CD4-positive, alpha-beta memory T cell (primary cell): ENCODE results near the gene DIAPH2. TPM values are rescaled to one million over a fixed set of nuclear protein-coding genes. Genes with fewer than 3 reads are reported as not detected.
"Not testable (repeated sequence)": the region's sequence is repeated elsewhere in the genome, so short reads cannot be mapped to it uniquely, and the experiment has no call there.

Source experiments
- CTCF ChIA-PET: fragments of 350-600 bp; sonication (Branson Sonifier 250); formaldehyde crosslinking; loops from one replicate; lab custom pipeline; 2021; ENCODE audit warnings: inconsistent platforms; ENCODE audit not compliant: partially characterized antibody; lab: Charles Lee
- POLR2A ChIA-PET: fragments of 350-600 bp; sonication (Branson Sonifier 250); formaldehyde crosslinking; loops from one replicate; lab custom pipeline; 2021; ENCODE audit not compliant: partially characterized antibody; lab: Charles Lee
- DNase-seq, 5 donors: peaks; one replicate each; pipeline versions ENCODE4 v3.0.0 to v3.0.0-alpha.2; 2020 to 2022; ENCODE audit warnings: mixed read lengths in 1 of 5
- H3K27ac ChIP-seq: one replicate; pipeline ENCODE4 v1.7.0; 2013; ENCODE audit warnings: low read depth, low read length
- H3K27me3 ChIP-seq: 2 replicates; pipeline ENCODE4 v1.7.0; 2013; ENCODE audit warnings: mild to moderate bottlenecking, low read length, moderate library complexity; ENCODE audit not compliant: insufficient read depth
- H3K36me3 ChIP-seq: 2 replicates; pipeline ENCODE4 v1.7.0; 2013; ENCODE audit warnings: mild to moderate bottlenecking, low read length, moderate library complexity; ENCODE audit not compliant: insufficient read depth
- H3K4me1 ChIP-seq: 2 replicates; pipeline ENCODE4 v1.7.0; 2013; ENCODE audit warnings: mild to moderate bottlenecking, low read length, moderate library complexity; ENCODE audit not compliant: insufficient read depth
- H3K4me3 ChIP-seq, 2 donors: one replicate each; pipeline ENCODE4 v1.7.0; 2013; ENCODE audit warnings: low read length in 2 of 2, mild to moderate bottlenecking in 1 of 2
- H3K9me3 ChIP-seq, 2 donors: one replicate each; pipeline ENCODE4 v1.7.0; 2013; ENCODE audit warnings: low read length in 2 of 2, control low read depth in 1 of 2; ENCODE audit not compliant: control insufficient read depth in 1 of 2
- H3K27ac Mint-ChIP-seq, 7 donors: one replicate each; pipeline ENCODE4 v1.8.0; 2020 to 2021; ENCODE audit warnings: mixed read lengths in 7 of 7, mild to moderate bottlenecking in 6 of 7, inconsistent platforms in 3 of 7, moderate library complexity in 3 of 7
- H3K27me3 Mint-ChIP-seq, 2 donors: one replicate each; pipeline ENCODE4 v1.8.0; 2020 to 2021; ENCODE audit warnings: mixed read lengths in 2 of 2
- H3K36me3 Mint-ChIP-seq, 2 donors: one replicate each; pipeline ENCODE4 v1.8.0; 2020 to 2021; ENCODE audit warnings: mixed read lengths in 2 of 2, inconsistent platforms in 1 of 2, mild to moderate bottlenecking in 1 of 2
- H3K4me1 Mint-ChIP-seq, 4 donors: one replicate each; pipeline ENCODE4 v1.8.0; 2020 to 2021; ENCODE audit warnings: mixed read lengths in 4 of 4, mild to moderate bottlenecking in 1 of 4
- H3K4me3 Mint-ChIP-seq, 8 donors: one replicate each; pipeline ENCODE4 v1.8.0; 2020 to 2021; ENCODE audit warnings: mixed read lengths in 8 of 8, mild to moderate bottlenecking in 7 of 8, moderate library complexity in 6 of 8, inconsistent platforms in 3 of 8
- H3K9me3 Mint-ChIP-seq, 8 donors: one replicate each; pipeline ENCODE4 v1.8.0; 2020 to 2021; ENCODE audit warnings: mixed read lengths in 8 of 8, mild to moderate bottlenecking in 5 of 8, inconsistent platforms in 3 of 8, moderate library complexity in 1 of 8
- intact Hi-C: fragments of 100-400 bp; cut with micrococcal nuclease; formaldehyde crosslinking; loops from one replicate; pipeline ENCODE4 v1.15.1; 2023
- polyA plus RNA-seq, 2 donors: library from polyadenylated mRNA; unstranded; fragments of 300-500 nt; fragmentation: Illumina TruSeq; gene quantifications; one replicate each; pipeline ENCODE4 v1.2.3, GENCODE V29; 2021
- total RNA-seq, 2 experiments: library from RNA; stranded (reverse); gene quantifications; one replicate each; pipeline ENCODE4 v1.2.3, GENCODE V29; 2021

The DIAPH2 gene
- total and polyA plus RNA-seq, 4 experiments from 2014 or later = 9.6 to 13.8 (median 11.6) TPM

- no peak for DNase-seq
- no peak overlapping the region for H3K4me3 Mint-ChIP-seq
- no peaks in the 10 kb centered on the region for H3K36me3 ChIP-seq
- ChIA-PET CTCF (no interaction called here), POLR2A (no interaction called here)
- H3K27me3 Mint-ChIP-seq = no peaks in the 10 kb centered on the region
- H3K4me3 ChIP-seq = no peak overlapping the region
- intact Hi-C loops = no loop called here
- peaks cover 0 to 3% of the 10 kb centered on the region in 2 donors for H3K36me3 Mint-ChIP-seq
- no peaks in the 10 kb centered on the region for H3K9me3 ChIP-seq
- H3K27ac Mint-ChIP-seq = no peak overlapping the region
- peaks cover 8 to 24% (median 11%) of the 10 kb centered on the region in 4 donors for H3K4me1 Mint-ChIP-seq
- no peaks in the 10 kb centered on the region for H3K4me1 ChIP-seq
- no peaks in the 10 kb centered on the region for H3K27me3 ChIP-seq
- no peak overlapping the region for H3K27ac ChIP-seq
- H3K9me3 Mint-ChIP-seq = peaks cover 0 to 2% (median 0%) of the 10 kb centered on the region in 8 donors
Observed at GRCh38 chrX:96715481-96715880, 30.8 kb downstream of the DIAPH2 start.

- Mint-ChIP-seq H3K36me3 (peaks cover 0 to 3% of the 10 kb centered on the region in 2 donors), H3K4me1 (peaks cover 4 to 14% (median 6%) of the 10 kb centered on the region in 4 donors), H3K27ac (no peak overlapping the region), H3K9me3 (peaks cover 0 to 2% (median 0%) of the 10 kb centered on the region in 8 donors), H3K27me3 (no peaks in the 10 kb centered on the region), H3K4me3 (no peak overlapping the region)
- ChIA-PET POLR2A (no interaction called here), CTCF (no interaction called here)
- Histone ChIP-seq H3K4me3 (no peak overlapping the region), H3K9me3 (no peaks in the 10 kb centered on the region), H3K27me3 (no peaks in the 10 kb centered on the region), H3K4me1 (no peaks in the 10 kb centered on the region), H3K36me3 (no peaks in the 10 kb centered on the region), H3K27ac (no peak overlapping the region)
- no peak for DNase-seq
- intact Hi-C loops = no loop called here
Observed at GRCh38 chrX:96719161-96719875, 34.7 kb downstream of the DIAPH2 start.

GRCh38 chrX:96721354-96721753, 36.7 kb downstream of the DIAPH2 start:
- CTCF ChIA-PET = no interaction called here
- H3K27me3 ChIP-seq = no peaks in the 10 kb centered on the region
- no peak overlapping the region for H3K27ac Mint-ChIP-seq
- peaks cover 0 to 5% (median 1%) of the 10 kb centered on the region in 4 donors for H3K4me1 Mint-ChIP-seq
- POLR2A ChIA-PET = interaction anchor here (1.5 kb wide), 1 partner anchor 35 kb away, joined by 5 read pairs; no protein-coding TSS in a partner anchor
- intact Hi-C loops = no loop called here
- no peak for DNase-seq
- no peaks in the 10 kb centered on the region for H3K36me3 ChIP-seq
- H3K27ac ChIP-seq = no peak overlapping the region
- no peak overlapping the region for H3K4me3 ChIP-seq
- peaks cover 0 to 3% of the 10 kb centered on the region in 2 donors for H3K36me3 Mint-ChIP-seq
- no peak overlapping the region for H3K4me3 Mint-ChIP-seq
- H3K9me3 ChIP-seq = no peaks in the 10 kb centered on the region
- H3K27me3 Mint-ChIP-seq = no peaks in the 10 kb centered on the region
- peaks cover 0 to 2% (median 0%) of the 10 kb centered on the region in 8 donors for H3K9me3 Mint-ChIP-seq
- H3K4me1 ChIP-seq = no peaks in the 10 kb centered on the region

- no peaks in the 10 kb centered on the region for H3K27me3 Mint-ChIP-seq
- peaks cover 0 to 3% of the 10 kb centered on the region in 2 donors for H3K36me3 Mint-ChIP-seq
- no peak overlapping the region for H3K4me3 Mint-ChIP-seq
- no peak overlapping the region for H3K27ac Mint-ChIP-seq
- H3K27me3 ChIP-seq = no peaks in the 10 kb centered on the region
- H3K4me1 Mint-ChIP-seq = peaks cover 0 to 2% (median under 1%) of the 10 kb centered on the region in 4 donors
- intact Hi-C loops = no loop called here
- no peak overlapping the region for H3K27ac ChIP-seq
- H3K4me3 ChIP-seq = no peak overlapping the region
- H3K36me3 ChIP-seq = no peaks in the 10 kb centered on the region
- POLR2A ChIA-PET = interaction anchor here (1.5 kb wide), 1 partner anchor 36 kb away, joined by 5 read pairs; no protein-coding TSS in a partner anchor
- no peak for DNase-seq
- CTCF ChIA-PET = no interaction called here
- peaks cover 0 to 2% (median 0%) of the 10 kb centered on the region in 8 donors for H3K9me3 Mint-ChIP-seq
- H3K9me3 ChIP-seq = no peaks in the 10 kb centered on the region
- H3K4me1 ChIP-seq = no peaks in the 10 kb centered on the region
Observed at GRCh38 chrX:96722781-96723180, 38.1 kb downstream of the DIAPH2 start.

- H3K27me3 Mint-ChIP-seq = no peaks in the 10 kb centered on the region
- H3K4me3 ChIP-seq = no peak overlapping the region
- no peaks in the 10 kb centered on the region for H3K4me1 ChIP-seq
- no peaks in the 10 kb centered on the region for H3K36me3 ChIP-seq
- H3K4me1 Mint-ChIP-seq = peaks cover 0 to 5% (median 3%) of the 10 kb centered on the region in 4 donors
- H3K27ac ChIP-seq = no peak overlapping the region
- no peak for DNase-seq
- no peak overlapping the region for H3K27ac Mint-ChIP-seq
- H3K36me3 Mint-ChIP-seq = no peaks in the 10 kb centered on the region
- intact Hi-C loops = no loop called here
- H3K4me3 Mint-ChIP-seq = no peak overlapping the region
- no peaks in the 10 kb centered on the region for H3K27me3 ChIP-seq
- H3K9me3 ChIP-seq = no peaks in the 10 kb centered on the region
- no peaks in the 10 kb centered on the region for H3K9me3 Mint-ChIP-seq
- ChIA-PET CTCF (no interaction called here), POLR2A (no interaction called here)
Observed at GRCh38 chrX:96729053-96729452, 44.4 kb downstream of the DIAPH2 start.

GRCh38 chrX:96729868-96730643, 45.4 kb downstream of the DIAPH2 start:
- H3K36me3 ChIP-seq = no peaks in the 10 kb centered on the region
- Mint-ChIP-seq H3K4me3 (no peak overlapping the region), H3K4me1 (peaks cover 0 to 5% (median 3%) of the 10 kb centered on the region in 4 donors), H3K27me3 (no peaks in the 10 kb centered on the region), H3K9me3 (no peaks in the 10 kb centered on the region), H3K27ac (no peak overlapping the region), H3K36me3 (no peaks in the 10 kb centered on the region)
- H3K4me1 ChIP-seq = no peaks in the 10 kb centered on the region
- ChIA-PET POLR2A (no interaction called here), CTCF (no interaction called here)
- H3K27ac ChIP-seq = no peak overlapping the region
- no peaks in the 10 kb centered on the region for H3K9me3 ChIP-seq
- intact Hi-C loops = no loop called here
- no peaks in the 10 kb centered on the region for H3K27me3 ChIP-seq
- DNase-seq = no peak
- H3K4me3 ChIP-seq = no peak overlapping the region

- H3K36me3 ChIP-seq, H3K4me3 Mint-ChIP-seq, H3K4me1 ChIP-seq, H3K27ac ChIP-seq, POLR2A ChIA-PET, H3K4me1 Mint-ChIP-seq, intact Hi-C loops, H3K27me3 Mint-ChIP-seq, H3K36me3 Mint-ChIP-seq, DNase-seq, H3K4me3 ChIP-seq, H3K27ac Mint-ChIP-seq, H3K9me3 ChIP-seq, CTCF ChIA-PET, H3K27me3 ChIP-seq, H3K9me3 Mint-ChIP-seq: not testable (repeated sequence)
Observed at GRCh38 chrX:96731000-96731399, 46.4 kb downstream of the DIAPH2 start.
